Germinal center (tissue), 1 donor: Measurements from ENCODE around the gene SCN8A.
"Not testable (repeated sequence)": the region's sequence is repeated elsewhere in the genome, so short reads cannot be mapped to it uniquely, and the experiment has no call there.

ENCODE experiments used
- DNase-seq: peaks from one replicate; pipeline ENCODE4 v3.0.0; 2012; ENCODE audit warnings: mixed read lengths, low spot score

SCN8A gene

DNA sequence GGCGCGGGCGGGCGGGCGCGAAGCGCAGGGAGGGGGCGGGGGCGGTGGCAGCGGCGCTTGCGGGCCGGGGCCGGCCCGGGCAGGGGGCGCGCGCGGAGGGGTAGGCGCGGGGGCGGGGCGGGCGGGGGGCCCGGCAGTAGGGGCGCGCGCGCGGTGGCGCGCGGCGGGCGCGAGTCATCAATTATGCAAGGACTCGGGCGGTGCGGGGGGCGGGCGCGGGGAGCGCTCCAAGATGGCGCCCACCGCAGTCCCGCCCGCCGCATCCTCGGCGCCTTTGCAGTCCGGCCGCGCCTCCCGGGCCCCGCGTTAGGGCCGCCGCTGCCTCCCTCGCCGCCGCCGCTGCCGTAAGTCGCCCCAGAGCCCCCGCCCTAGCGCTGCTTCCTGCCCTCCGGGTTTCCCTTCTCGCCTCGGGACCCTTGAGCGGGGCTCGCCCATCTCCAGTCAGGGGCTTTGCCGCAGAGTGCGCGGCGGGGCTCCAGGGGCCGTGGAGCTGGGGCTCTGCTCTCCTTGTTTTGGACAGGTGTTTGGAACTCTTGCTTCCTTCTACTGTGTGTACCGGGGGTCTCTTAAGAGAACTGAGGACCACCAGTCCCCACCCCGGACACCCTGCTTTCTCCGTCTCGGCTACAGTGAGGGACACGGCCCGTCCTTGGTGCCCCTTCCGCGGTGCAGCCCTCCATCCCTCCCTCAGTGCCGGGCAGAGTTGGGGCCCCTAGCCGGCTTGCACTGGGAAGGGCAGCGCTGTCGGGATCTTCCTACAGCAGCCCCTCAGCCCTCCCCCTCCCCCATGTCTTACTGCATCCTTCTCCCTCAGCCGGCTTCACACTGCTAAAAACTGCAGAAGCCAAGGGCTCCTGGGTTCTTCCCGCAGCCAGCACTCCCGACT lies at the start of gene SCN8A:
Gene SCN8A (plus strand): TSS at position 218 of the 886 bp plus-strand sequence. CDS start 71,585 bp downstream, outside the sequence.
- DNase-seq, result peak; percentile 47

GRCh38 chr12:51546097-51546496 lies 44.9 kb upstream of the SCN8A start:
- DNase-seq, result no peak

- DNase-seq, result peak; percentile 55
Observed at GRCh38 chr12:51547606-51548005, 43.4 kb upstream of the SCN8A start.

GRCh38 chr12:51548241-51548640 lies 42.8 kb upstream of the SCN8A start:
- DNase-seq, result no peak

DNA sequence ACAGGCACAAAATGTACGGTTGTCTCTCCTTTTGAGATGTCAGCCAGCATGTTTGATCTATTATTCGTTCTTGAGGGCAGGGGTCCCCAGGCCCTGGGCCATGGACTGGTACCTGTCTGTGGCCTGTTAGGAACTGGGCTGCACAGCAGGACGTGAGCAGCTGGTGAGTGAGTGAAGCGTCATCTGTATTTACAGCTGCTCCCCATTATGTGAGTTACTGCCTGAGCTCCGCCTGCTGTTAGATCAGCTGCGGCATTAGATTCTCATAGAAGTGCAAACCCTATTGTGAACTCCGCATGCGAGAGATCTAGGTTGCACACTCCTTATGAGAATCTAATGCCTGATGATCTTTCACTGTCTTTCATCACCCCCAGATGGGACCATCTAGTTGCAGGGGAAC lies 41.4 kb upstream of the SCN8A start:
- no peak for DNase-seq

DNA sequence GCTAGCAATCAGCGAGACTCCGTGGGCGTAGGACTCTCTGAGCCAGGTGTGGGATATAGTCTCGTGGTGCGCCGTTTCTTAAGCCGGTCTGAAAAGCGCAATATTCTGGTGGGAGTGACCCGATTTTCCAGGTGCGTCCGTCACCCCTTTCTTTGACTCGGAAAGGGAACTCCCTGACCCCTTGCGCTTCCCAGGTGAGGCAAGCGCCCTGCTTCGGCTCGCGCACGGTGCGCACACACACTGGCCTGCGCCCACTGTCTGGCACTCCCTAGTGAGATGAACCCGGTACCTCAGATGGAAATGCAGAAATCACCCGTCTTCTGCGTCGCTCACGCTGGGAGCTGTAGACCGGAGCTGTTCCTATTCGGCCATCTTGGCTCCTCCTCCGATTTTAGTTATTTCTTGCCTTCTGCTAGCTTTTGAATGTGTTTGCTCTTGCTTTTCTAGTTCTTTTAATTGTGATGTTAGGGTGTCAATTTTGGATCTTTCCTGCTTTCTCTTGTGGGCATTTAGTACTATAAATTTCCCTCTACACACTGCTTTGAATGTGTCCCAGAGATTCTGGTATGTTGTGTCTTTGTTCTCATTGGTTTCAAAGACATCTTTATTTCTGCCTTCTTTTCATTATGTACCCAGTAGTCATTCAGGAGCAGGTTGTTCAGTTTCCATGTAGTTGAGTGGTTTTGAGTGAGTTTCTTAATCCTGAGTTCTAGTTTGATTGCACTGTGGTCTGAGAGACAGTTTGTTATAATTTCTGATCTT lies 22.6 kb upstream of the SCN8A start:
- not testable (repeated sequence) for DNase-seq

- DNase-seq, result no peak
Observed at GRCh38 chr12:51579321-51579850, 11.6 kb upstream of the SCN8A start.

GRCh38 chr12:51589060-51589459 lies 2.0 kb upstream of the SCN8A start:
- no peak for DNase-seq

DNA sequence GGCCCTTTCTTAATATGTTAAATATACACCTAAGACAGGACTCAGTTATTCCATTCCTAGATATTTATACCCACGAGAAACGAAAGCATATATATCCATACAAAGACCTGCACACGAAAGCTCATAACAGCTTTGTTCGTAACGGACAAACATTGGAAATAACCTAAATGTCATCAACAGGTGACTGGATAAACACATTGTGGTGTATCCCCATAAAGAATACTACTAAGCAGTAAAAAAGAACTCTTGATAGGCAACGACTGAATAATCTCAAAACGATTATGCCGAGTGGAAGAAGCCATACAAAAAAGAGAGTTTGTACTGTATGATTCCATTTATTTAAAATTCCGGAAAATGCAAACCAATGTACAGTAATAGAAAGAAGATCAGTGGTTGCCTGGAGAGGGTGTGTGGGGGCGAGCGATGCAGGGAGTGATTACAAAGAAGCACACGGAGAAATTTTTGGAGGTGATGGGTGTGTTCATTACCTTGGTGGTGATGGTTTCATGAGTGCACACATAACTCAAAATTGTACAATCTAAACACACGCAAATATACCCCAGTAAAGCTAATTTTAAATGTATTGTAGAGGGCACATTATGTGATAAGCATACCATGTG lies 1.4 kb upstream of the SCN8A start:
- DNase-seq, result no peak

GRCh38 chr12:51590347-51591015 lies 552 bp upstream of the SCN8A start:
- DNase-seq, result peak; percentile 85

GRCh38 chr12:51592034-51592705 lies 1.1 kb downstream of the SCN8A start:
- DNase-seq, result no peak

DNA sequence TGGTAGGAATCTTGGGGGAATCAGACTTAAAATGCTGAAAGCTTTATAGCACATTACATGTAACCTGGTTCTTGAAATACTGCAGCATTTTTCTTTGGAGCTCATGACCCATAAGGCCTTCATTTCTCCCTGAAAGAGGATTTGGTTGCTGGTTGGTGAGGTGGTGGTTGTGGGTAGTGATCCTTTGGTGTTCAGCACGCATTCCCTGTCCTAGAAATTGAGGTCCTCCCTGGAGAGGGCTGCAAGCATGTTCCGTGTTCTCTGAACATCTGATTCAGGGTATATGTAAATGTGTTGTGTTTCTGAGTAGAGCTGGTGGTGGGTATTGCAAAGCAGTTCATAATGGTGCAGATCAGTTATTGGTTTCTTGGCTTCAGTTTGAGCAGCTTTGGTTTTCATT lies 2.0 kb downstream of the SCN8A start:
- no peak for DNase-seq

DNA sequence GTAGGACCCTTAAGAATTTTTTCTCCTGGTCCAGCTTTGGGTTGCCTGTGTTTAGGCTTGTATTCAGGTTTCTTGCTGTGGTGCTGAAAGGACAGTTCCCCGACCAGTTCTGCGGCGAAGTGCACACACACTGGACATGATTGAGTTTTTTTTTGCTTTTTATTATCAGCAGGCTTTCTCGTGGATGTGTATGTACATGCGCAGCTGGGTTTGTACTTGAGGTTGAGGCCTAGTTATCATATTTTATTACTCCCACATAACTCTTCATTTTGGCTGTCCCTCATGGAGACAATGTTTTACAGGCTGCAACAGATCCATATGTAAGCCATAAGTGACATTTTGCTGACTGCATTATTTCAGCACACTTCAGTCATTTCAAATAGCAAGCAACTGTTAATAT lies 2.5 kb downstream of the SCN8A start:
- no peak for DNase-seq

- DNase-seq, result no peak
Observed at GRCh38 chr12:51598156-51598555, 7.1 kb downstream of the SCN8A start.

GRCh38 chr12:51600721-51601120 lies 9.7 kb downstream of the SCN8A start:
- no peak for DNase-seq

GRCh38 chr12:51601241-51601640 lies 10.2 kb downstream of the SCN8A start:
- no peak for DNase-seq

DNA sequence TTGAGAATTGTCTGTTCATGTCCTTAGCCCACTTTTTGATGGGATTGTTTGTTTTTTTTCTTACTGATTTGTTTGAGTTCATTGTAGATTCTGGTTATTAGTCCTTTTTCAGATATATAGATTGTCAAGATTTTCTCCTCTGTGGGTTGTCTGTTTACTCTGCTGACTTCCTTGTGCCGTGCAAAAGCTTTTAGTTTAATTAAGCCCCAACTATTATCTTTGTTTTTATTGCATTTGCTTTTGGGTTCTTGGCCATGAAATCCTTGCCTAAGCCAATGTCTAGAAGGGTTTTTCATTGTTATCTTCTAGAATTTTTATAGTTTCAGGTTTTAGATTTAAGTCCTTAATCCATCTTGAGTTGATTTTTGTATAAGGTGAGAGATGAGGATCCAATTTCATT lies 14.9 kb downstream of the SCN8A start:
- not testable (repeated sequence) for DNase-seq

DNA sequence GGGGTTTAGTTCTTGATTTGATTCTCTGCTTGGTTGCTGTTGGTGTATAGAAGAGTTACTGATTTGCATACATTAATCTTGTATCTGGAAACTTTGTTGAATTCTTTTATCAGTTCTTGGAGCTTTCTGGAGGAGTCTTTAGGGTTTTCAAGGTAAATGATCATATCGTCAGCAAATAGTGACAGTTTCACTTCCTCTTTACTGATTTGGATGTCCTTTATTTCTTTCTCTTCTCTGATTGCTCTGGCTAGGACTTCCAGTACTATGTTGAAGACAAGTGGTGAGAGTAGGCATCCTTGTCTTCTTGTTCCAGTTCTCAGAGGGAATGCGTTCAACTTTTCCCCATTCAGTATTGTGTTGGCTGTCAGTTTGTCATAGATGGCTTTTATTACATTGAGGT lies 16.2 kb downstream of the SCN8A start:
- not testable (repeated sequence) for DNase-seq

GRCh38 chr12:51620448-51620847 lies 29.4 kb downstream of the SCN8A start:
- DNase-seq, result no peak

DNA sequence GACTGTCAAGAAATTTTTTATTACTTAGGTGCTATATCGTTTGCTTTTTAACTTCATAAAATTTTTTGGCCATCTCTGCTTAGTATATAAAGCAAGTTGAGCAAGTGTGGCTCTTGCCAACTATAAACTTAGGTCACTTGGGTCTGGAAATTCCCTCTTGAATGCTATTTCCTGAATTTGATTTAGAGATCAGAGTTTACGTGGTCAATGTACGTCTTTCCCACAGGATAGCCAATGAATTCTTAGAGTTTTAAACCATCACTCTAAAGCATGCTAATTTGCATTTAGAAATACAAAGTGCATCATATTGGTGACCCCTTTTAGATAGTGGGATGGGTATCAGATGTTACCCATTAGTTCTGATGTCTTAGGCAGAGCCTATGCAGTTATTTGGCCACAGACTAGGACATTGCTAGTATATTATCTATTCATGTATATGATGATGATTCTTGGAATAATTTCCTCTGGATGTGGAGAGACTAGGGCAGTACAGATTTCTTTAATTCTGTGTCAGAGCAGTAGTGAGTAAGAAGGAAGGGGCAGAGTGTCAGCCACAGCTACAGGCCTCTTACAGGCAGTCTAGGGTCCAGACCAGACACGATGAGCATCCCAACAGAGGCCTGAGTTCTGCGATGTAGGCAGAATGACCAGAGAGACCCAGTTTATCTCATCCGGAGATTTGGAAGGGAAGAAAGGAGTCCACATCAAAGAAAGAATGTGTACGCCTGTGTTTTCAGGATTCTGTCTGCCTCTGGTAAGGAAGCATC lies 30.3 kb downstream of the SCN8A start:
- no peak for DNase-seq

- DNase-seq, result no peak
Observed at GRCh38 chr12:51622564-51622963, 31.5 kb downstream of the SCN8A start.
